ENCODE measurements around the gene CPHXL. TPM values are rescaled to one million over a fixed set of nuclear protein-coding genes. Genes with fewer than 3 reads are reported as not detected.
A peak's percentile ranks its signal among the peaks of the same experiment; 100 is the strongest.

CPHXL gene
- total and polyA plus RNA-seq, 2 donors (not counting 1 experiment from before 2014, with no cell fraction given), result not detected

GRCh38 chr16:75764154-75764768 is 38.0 kb upstream of the CPHXL start:
- Histone ChIP-seq H3K79me2 (ENCODE audit: control insufficient read depth, insufficient read depth, low read length) (no peaks in the 10 kb centered on the region), H3K9me3 (ENCODE audit: control insufficient read depth, insufficient read depth, low read depth, low read length) (no peaks in the 10 kb centered on the region), H3K4me3 (replicated peaks in 1 of 4; ENCODE audit: control extremely low read depth in 1 of 4, insufficient read depth in 1 of 4, low read depth in 3 of 4, low read length in 4 of 4) (no peak overlapping the region), H3K4me2 (ENCODE audit: extremely low read depth, insufficient read depth, low read length) (peak overlapping the region; percentile 13), H4K20me1 (ENCODE audit: control insufficient read depth, extremely low read depth, insufficient read depth, low read length) (no peaks in the 10 kb centered on the region), H3K27me3 (ENCODE audit: control insufficient read depth, insufficient read depth, low read length) (no peaks in the 10 kb centered on the region), H3K4me1 (ENCODE audit: control insufficient read depth, extremely low read depth, insufficient read depth, low read length) (no peaks in the 10 kb centered on the region), H3K36me3 (ENCODE audit: control insufficient read depth, insufficient read depth, low read length) (no peaks in the 10 kb centered on the region), H3K9ac (ENCODE audit: insufficient read depth, low read length) (no peak overlapping the region), H3K27ac (ENCODE audit: insufficient read depth, low read length) (no peak overlapping the region), H2AFZ (ENCODE audit: low read length) (peak overlapping the region; percentile 44)
- peak; percentile 86 for TF ChIP-seq CTCF (conservative IDR thresholded peaks at IDR 0.05 in 1 of 2, IDR thresholded peaks at IDR 0.05 in 1 of 2; ENCODE audit: low read depth in 1 of 2, low read length in 2 of 2)
- TF ChIP-seq EZH2 (IDR thresholded peaks at IDR 0.05; ENCODE audit: low read length, missing control alignments), result no peak
- DNase-seq (ENCODE audit: low read depth in 2 of 2), result peak; percentile 60 to 82

- Histone ChIP-seq H3K9ac (ENCODE audit: insufficient read depth, low read length) (no peak overlapping the region), H3K4me1 (ENCODE audit: control insufficient read depth, extremely low read depth, insufficient read depth, low read length) (no peaks in the 10 kb centered on the region), H3K79me2 (ENCODE audit: control insufficient read depth, insufficient read depth, low read length) (no peaks in the 10 kb centered on the region), H3K9me3 (ENCODE audit: control insufficient read depth, insufficient read depth, low read depth, low read length) (no peaks in the 10 kb centered on the region), H3K27me3 (ENCODE audit: control insufficient read depth, insufficient read depth, low read length) (no peaks in the 10 kb centered on the region), H2AFZ (ENCODE audit: low read length) (no peak overlapping the region), H4K20me1 (ENCODE audit: control insufficient read depth, extremely low read depth, insufficient read depth, low read length) (no peaks in the 10 kb centered on the region), H3K36me3 (ENCODE audit: control insufficient read depth, insufficient read depth, low read length) (no peaks in the 10 kb centered on the region), H3K27ac (ENCODE audit: insufficient read depth, low read length) (no peak overlapping the region), H3K4me3 (replicated peaks in 1 of 4; ENCODE audit: control extremely low read depth in 1 of 4, insufficient read depth in 1 of 4, low read depth in 3 of 4, low read length in 4 of 4) (no peak overlapping the region), H3K4me2 (ENCODE audit: extremely low read depth, insufficient read depth, low read length) (no peak overlapping the region)
- no peak for DNase-seq (ENCODE audit: low read depth in 2 of 2)
- no peak for TF ChIP-seq CTCF (conservative IDR thresholded peaks at IDR 0.05 in 1 of 2, IDR thresholded peaks at IDR 0.05 in 1 of 2; ENCODE audit: low read depth in 1 of 2, low read length in 2 of 2)
- no peak for TF ChIP-seq EZH2 (IDR thresholded peaks at IDR 0.05; ENCODE audit: low read length, missing control alignments)
Measured at GRCh38 chr16:75763204-75763603, 36.9 kb upstream of the CPHXL start.

DNA sequence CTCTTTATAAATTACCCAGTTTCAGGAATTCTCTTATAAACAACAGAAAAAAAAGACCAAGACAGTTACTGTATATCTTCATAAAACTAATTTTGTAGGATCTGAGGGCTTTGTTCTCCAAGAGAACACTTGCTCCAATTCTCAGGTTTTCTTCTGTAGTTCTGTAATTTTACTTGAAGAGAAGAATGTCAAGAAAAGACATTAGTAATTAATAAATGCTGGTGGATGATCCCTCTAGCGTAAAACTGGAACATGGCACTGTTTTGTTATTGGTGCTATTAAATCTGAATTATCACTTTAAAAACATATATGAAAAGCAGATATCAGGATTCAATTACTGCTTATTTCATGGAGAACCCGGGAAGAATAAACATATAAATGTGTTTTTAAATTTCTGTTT is 36.5 kb upstream of the CPHXL start:
- H3K4me3 ChIP-seq (replicated peaks in 1 of 4; ENCODE audit: control extremely low read depth in 1 of 4, insufficient read depth in 1 of 4, low read depth in 3 of 4, low read length in 4 of 4), result no peak overlapping the region
- no peak overlapping the region for H2AFZ ChIP-seq (ENCODE audit: low read length)
- no peak for TF ChIP-seq CTCF (conservative IDR thresholded peaks at IDR 0.05 in 1 of 2, IDR thresholded peaks at IDR 0.05 in 1 of 2; ENCODE audit: low read depth in 1 of 2, low read length in 2 of 2)
- no peak for TF ChIP-seq EZH2 (IDR thresholded peaks at IDR 0.05; ENCODE audit: low read length, missing control alignments)
- H3K79me2 ChIP-seq (ENCODE audit: control insufficient read depth, insufficient read depth, low read length), result no peaks in the 10 kb centered on the region
- H3K27ac ChIP-seq (ENCODE audit: insufficient read depth, low read length), result no peak overlapping the region
- no peaks in the 10 kb centered on the region for H3K4me1 ChIP-seq (ENCODE audit: control insufficient read depth, extremely low read depth, insufficient read depth, low read length)
- H3K4me2 ChIP-seq (ENCODE audit: extremely low read depth, insufficient read depth, low read length), result no peak overlapping the region
- H3K27me3 ChIP-seq (ENCODE audit: control insufficient read depth, insufficient read depth, low read length), result no peaks in the 10 kb centered on the region
- no peak overlapping the region for H3K9ac ChIP-seq (ENCODE audit: insufficient read depth, low read length)
- H3K36me3 ChIP-seq (ENCODE audit: control insufficient read depth, insufficient read depth, low read length), result no peaks in the 10 kb centered on the region
- DNase-seq (ENCODE audit: low read depth in 2 of 2), result no peak
- no peaks in the 10 kb centered on the region for H4K20me1 ChIP-seq (ENCODE audit: control insufficient read depth, extremely low read depth, insufficient read depth, low read length)
- no peaks in the 10 kb centered on the region for H3K9me3 ChIP-seq (ENCODE audit: control insufficient read depth, insufficient read depth, low read depth, low read length)

All from fibroblast of lung (primary cell).